ENCODE results near the gene DNAI2. TPM values are rescaled to one million over a fixed set of nuclear protein-coding genes. Genes with fewer than 3 reads are reported as not detected.

The DNAI2 gene
- total and polyA plus RNA-seq, 9 of the 15 experiments (the other 6 are each of a cell fraction or from before 2014, with no cell fraction given) = not detected

DNA sequence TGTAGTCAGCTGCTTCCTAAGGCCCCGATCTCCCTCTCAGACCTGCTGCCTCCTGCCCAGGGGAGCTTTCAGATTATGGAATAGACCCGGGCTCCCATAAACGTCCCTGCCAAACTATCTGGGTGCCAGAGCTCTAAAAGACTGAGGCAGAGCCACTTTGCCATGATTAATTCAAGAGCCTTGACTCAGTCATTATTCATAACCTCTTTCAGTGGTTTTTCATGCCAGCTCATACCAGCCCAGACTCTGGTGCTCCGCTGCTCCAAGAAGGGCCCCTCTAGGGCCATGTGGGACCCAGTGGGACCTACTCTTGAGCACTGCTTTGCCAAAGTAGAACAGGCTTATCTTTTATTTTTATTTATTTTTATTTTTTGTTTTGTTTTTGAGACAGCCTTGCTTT, 23.9 kb downstream of the DNAI2 start:
- Histone ChIP-seq H3K27me3 (ENCODE audit: control insufficient read depth in 2 of 2, insufficient read depth in 2 of 2, low read length in 2 of 2) (no peaks in the 10 kb centered on the region), H3K4me3 (no peak overlapping the region), H3K36me3 (ENCODE audit: control insufficient read depth, insufficient read depth, low read length) (no peaks in the 10 kb centered on the region), H2AFZ (ENCODE audit: low read depth, low read length) (peak overlapping the region; percentile 34), H3K9me1 (ENCODE audit: control insufficient read depth, insufficient read depth, low read length) (no peaks in the 10 kb centered on the region), H3K9ac (ENCODE audit: insufficient read depth in 1 of 2, low read depth in 2 of 2, low read length in 2 of 2) (peak overlapping the region in 1 of 2 experiments; percentile 56; a peak in 1 of 4 replicates), H3K27ac (ENCODE audit: extremely low read depth, low read depth, low read length) (no peak overlapping the region), H4K20me1 (replicated peaks; ENCODE audit: control insufficient read depth, insufficient read depth, low read length) (no peaks in the 10 kb centered on the region), H3K4me1 (replicated peaks in 1 of 2; ENCODE audit: control insufficient read depth in 2 of 2, insufficient read depth in 2 of 2, low read length in 2 of 2) (peaks cover 14 to 21% of the 10 kb centered on the region in 2 experiments; a peak in 4 of 5 replicates), H3K9me3 (replicated peaks; ENCODE audit: control insufficient read depth, insufficient read depth, low read depth, low read length) (no peaks in the 10 kb centered on the region), H3K79me2 (ENCODE audit: control insufficient read depth, insufficient read depth, low read length) (no peaks in the 10 kb centered on the region), H3K4me2 (ENCODE audit: insufficient read depth, low read length) (no peak overlapping the region)
- FAIRE-seq = no peak
- no peak for DNase-seq (ENCODE audit: extremely low read depth in 1 of 4, low spot score in 3 of 4)
- BruUV-seq (replicated peaks) = no TSS peak
- ATAC-seq = no peak
- intact Hi-C loops (cut with micrococcal nuclease) (no loop called here), in situ Hi-C loops (cut with MboI) (no loop called here)
- WGBS (ENCODE audit: insufficient coverage, low coverage, missing lambda C conversion rate) = 53% methylated on average over 4 of the region's 4 CpGs
- TF ChIP-seq ZNF124 (CRISPR knock-in tag; IDR thresholded peaks at IDR 0.05) (no peak), ZNF146 (CRISPR knock-in tag; IDR thresholded peaks at IDR 0.05; ENCODE audit: unreplicated experiment) (no peak), PURB (CRISPR knock-in tag; IDR thresholded peaks at IDR 0.05; ENCODE audit: low read depth) (no peak), TOE1 (IDR thresholded peaks at IDR 0.05; ENCODE audit: borderline replicate concordance) (no peak), TOE1 (CRISPR knock-in tag; IDR thresholded peaks at IDR 0.05; ENCODE audit: borderline replicate concordance, low read depth) (no peak), MIER1 (IDR thresholded peaks at IDR 0.05; ENCODE audit: low read depth) (no peak), ELF2 (CRISPR knock-in tag; IDR thresholded peaks at IDR 0.05) (no peak), ZNF586 (CRISPR knock-in tag; conservative IDR thresholded peaks at IDR 0.05) (no peak), ZNF324 (CRISPR knock-in tag; IDR thresholded peaks at IDR 0.05) (no peak), SMARCA5 (IDR thresholded peaks at IDR 0.05) (no peak), SP2 (IDR thresholded peaks at IDR 0.05; ENCODE audit: extremely low read depth, low read depth, low read length, poor library complexity, severe bottlenecking) (no peak), FOXJ3 (CRISPR knock-in tag; IDR thresholded peaks at IDR 0.05) (no peak), STAT5B (CRISPR knock-in tag; IDR thresholded peaks at IDR 0.05) (no peak), BHLHE40 (IDR thresholded peaks at IDR 0.05; ENCODE audit: low read length) (no peak)
- TF ChIP-seq, protein P1, sequence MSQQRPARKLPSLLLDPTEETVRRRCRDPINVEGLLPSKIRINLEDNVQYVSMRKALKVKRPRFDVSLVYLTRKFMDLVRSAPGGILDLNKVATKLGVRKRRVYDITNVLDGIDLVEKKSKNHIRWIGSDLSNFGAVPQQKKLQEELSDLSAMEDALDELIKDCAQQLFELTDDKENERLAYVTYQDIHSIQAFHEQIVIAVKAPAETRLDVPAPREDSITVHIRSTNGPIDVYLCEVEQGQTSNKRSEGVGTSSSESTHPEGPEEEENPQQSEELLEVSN (IDR thresholded peaks at IDR 0.05; ENCODE audit: borderline replicate concordance in 1 of 2, extremely low read depth in 1 of 2, insufficient read depth in 1 of 2, insufficient read length in 1 of 2, low read depth in 1 of 2, low read length in 1 of 2, poor library complexity in 1 of 2, severe bottlenecking in 1 of 2) = no peak
- POLR2A ChIA-PET = interaction anchor here (1.7 kb wide), 1 partner anchor 11 kb away, joined by 3 read pairs; no protein-coding TSS in a partner anchor
- CTCF ChIA-PET (ENCODE audit: low intra/inter-chr PET ratio) = no interaction called here

Data from K562 (cell line).